GM18505 (cell line): ENCODE measurements around the gene CALR3.

Source experiments
- ATAC-seq: cut with Tn5 transposase; IDR thresholded peaks from one replicate; pipeline ENCODE4 v1.9.1; 2021; ENCODE audit not compliant: unreplicated experiment
- POLR2A ChIP-seq: IDR thresholded peaks from 4 replicates; pipeline ENCODE4 v1.6.1; 2011; ENCODE audit warnings: borderline replicate concordance; ENCODE audit not compliant: insufficient read depth, insufficient read length; ENCODE audit errors: extremely low read depth

The CALR3 gene

GRCh38 chr19:16463991-16464575 lies 31.9 kb downstream of the CALR3 start:
- ATAC-seq, result no peak

GRCh38 chr19:16463341-16463990 lies 32.5 kb downstream of the CALR3 start:
- TF ChIP-seq POLR2A, result no peak
- ATAC-seq, result no peak

More at GRCh38 chr19:16463991-16464575, 31.9 kb downstream of the CALR3 start:
- TF ChIP-seq POLR2A, result no peak

DNA sequence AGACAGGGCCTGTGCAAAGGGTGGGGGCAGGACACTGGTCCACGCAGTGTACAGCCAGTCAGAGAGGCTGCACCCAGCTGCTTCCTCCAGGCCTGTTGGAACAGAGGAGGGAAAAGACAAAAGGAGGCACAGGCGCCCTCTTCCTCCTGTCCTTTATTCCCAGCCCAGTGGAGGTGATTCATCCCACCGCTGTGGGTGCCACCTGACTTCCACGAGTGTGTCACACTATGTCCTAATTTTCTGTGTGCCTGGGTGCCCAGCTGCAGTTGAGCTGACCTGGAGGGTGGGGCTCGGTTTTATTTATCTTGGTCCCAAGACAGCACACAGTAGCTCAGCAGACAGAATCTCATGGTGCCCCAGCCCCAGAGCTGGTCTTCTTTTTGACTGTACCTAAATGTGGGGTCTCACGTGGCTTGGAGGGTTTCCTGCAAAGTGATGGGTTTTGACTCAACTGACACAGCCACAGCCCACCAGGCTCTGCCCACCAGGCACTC lies 33.2 kb downstream of the CALR3 start:
- no peak for ATAC-seq
- TF ChIP-seq POLR2A, result no peak

- no peak for TF ChIP-seq POLR2A
- ATAC-seq, result no peak
Measured at GRCh38 chr19:16461630-16462051, 34.3 kb downstream of the CALR3 start.

- TF ChIP-seq POLR2A, result no peak
- no peak for ATAC-seq
Measured at GRCh38 chr19:16460454-16460853, 35.5 kb downstream of the CALR3 start.

GRCh38 chr19:16459680-16460079 lies 36.3 kb downstream of the CALR3 start:
- no peak for ATAC-seq
- no peak for TF ChIP-seq POLR2A

DNA sequence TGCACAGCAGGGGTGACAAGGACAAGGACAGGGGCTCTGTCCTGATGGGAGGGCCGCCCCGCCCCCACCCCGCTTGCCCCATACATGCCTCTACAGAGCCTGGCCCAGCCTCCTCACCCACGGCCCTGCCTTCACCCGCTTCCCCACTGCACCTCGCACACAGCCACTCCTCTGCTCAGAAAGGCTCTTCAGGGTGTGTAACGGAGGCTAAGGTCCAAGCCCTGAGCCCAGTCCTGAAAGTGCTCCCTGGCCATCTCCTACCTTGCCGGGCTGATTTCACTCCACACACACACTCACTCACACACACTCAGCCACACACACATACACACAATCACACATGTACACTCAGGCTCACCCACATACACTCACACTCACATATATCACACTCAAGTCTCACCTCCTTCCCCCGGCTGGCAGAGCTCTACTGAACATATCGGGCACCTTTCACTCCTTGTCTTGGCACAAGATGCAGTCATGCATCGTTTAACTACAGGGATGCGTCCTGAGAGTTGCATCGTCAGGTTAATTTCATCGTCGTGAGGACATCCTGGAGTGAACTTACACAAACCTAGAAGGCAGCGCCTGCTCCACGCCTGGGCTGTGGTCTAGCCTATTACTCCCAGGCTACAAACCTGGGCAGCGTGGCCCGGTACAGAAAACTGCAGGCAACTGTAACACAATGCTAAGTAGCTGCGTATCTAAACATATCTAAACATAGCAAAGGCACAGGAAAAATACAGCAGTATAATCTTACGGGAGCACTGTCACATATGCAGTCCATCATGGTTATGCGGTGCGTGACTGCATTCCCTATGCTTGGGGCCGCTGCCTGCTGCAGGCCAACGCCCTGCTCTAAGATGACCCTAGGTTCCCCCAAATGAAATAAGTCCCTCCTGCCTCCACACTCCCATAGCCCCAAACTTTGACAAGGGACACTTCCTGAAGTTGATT lies 37.3 kb downstream of the CALR3 start:
- TF ChIP-seq POLR2A, result no peak
- no peak for ATAC-seq

- ATAC-seq, result no peak
- no peak for TF ChIP-seq POLR2A
Measured at GRCh38 chr19:16457954-16458331, 38.0 kb downstream of the CALR3 start.

GRCh38 chr19:16457195-16457953 lies 38.6 kb downstream of the CALR3 start:
- ATAC-seq, result no peak

GRCh38 chr19:16456652-16457194 lies 39.2 kb downstream of the CALR3 start:
- TF ChIP-seq POLR2A, result no peak
- no peak for ATAC-seq

More at GRCh38 chr19:16457195-16457953, 38.6 kb downstream of the CALR3 start:
- TF ChIP-seq POLR2A, result no peak

- ATAC-seq, result no peak
- TF ChIP-seq POLR2A, result no peak
Measured at GRCh38 chr19:16455489-16455888, 40.5 kb downstream of the CALR3 start.

DNA sequence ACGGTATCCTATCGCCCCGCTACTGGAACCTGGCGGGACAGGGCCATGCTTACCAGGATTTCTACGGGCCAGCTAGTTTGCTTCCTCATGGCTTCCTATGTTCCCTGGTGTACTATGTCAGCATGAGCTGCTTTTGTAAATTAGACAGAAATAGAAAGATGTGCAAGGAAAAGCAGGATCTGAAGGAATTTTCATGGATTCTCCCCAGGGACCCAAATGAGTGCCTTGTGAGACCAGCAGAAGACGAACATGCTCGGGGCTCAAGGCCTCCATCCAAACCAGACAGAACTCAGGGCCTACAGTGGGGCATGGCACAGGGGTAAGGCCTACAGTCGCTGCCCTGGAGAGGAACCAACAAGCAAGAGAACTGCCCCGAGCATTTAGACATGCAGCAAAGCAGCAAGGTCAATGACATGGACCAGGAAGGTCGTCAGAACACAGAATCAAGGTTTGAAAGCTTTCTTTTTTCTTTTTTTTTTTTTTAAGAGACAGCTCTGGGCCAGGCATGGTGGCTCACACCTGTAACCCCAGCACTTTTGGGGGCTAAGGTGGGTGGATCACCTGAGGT lies 41.5 kb downstream of the CALR3 start:
- no peak for TF ChIP-seq POLR2A
- ATAC-seq, result no peak
